A549 treated with Hydrocortisone at 1 μM for 4 hours (cell line): ENCODE data around the gene CAMP. TPM values are rescaled to one million over a fixed set of nuclear protein-coding genes. Genes with fewer than 3 reads are reported as not detected.

Source experiments
- total RNA-seq: library from RNA; stranded (reverse); fragments of 200-300 nt; extraction: Qiagen RNA extraction; gene quantifications from 5 replicates; pipeline ENCODE4 v1.2.3, GENCODE V29; 2022

Gene CAMP, protein sequence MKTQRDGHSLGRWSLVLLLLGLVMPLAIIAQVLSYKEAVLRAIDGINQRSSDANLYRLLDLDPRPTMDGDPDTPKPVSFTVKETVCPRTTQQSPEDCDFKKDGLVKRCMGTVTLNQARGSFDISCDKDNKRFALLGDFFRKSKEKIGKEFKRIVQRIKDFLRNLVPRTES
- 0.20 TPM in 1 of 5 replicates, not detected in the others for total RNA-seq

DNA sequence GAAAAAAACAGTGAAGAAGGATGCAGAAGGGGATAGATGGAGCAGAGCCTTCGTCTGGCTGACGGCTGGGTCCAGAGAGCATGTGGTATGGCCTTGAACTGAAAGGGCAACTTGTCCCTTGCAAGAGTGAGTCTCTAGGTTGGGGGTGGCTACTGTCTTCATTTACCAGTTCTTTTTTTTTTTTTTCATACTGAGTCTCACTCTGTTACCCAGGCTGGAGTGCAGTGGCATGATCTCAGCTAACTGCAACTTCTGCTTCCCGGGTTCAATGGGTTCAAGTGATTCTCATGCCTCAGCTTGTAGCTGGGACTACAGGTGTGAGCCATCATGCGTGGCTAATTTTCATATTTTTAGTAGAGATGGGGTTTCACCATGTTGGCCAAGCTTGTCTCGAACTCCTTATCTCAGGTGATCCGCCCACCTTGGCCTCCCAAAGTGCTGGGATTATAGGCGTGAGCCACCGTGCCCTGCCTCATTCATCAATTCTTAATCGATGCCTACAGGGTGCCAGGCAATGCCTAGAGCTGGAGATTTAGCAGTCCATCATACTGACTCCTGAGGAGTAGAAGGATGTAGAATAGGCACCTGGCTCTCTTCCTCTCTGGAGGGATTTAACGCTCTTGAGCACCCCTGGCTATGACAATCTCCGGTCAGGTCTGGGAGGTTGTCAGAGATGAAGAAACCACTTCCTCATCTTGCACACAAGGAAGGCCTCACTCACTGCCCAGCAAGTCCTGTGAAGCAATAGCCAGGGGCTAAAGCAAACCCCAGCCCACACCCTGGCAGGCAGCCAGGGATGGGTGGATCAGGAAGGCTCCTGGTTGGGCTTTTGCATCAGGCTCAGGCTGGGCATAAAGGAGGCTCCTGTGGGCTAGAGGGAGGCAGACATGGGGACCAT lies at the start of gene CAMP:
CAMP (plus strand) TSS at position 880 of the 898 bp plus-strand sequence; CDS start at position 897, 17 bp downstream.

DNA sequence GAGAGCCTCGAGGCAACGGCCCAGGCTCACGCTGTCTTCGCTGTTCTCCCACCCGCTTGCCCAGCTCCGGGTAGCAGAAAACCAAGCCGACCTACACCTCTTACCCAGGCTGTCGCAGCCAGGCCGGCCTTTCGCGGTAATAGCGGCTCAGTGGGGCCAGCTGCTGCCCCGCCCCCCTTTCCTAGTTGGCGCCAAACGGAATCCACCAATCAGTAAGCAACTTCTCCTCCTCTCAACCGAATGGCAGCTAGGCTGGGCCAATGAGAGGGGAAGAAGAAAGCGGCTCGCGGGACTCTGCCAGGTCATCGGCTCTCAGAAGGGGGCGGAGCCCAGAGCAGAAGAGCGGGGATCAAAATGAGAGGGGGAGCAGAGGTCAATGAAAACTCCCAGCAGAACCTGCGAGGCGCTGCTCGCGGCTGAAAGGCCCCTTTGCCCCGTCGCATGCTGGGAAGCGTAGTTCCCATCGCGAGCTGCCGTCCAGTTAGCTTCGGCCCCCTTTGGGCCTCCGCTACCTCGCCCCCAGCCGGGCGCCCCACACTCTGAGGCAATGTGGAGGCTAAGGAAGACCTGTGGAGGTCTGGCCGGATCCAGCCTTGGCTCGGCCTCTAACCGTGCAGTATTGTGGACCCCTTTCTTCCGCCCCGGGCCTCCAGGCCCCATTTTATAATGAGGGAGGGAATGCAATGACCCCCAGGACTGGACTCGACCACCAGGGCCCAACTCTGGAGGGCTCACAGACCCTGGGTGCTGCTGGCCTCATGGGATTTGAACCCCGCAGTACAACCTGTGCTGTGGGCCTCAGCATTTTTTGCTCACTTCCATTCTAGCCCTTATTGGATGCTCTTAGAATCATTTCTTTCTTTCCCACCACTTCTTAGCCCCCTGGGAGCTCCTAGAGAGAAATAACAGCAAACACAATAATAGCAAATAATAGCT lies 34.8 kb upstream of the CAMP start, which contains the start of gene CDC25A:
CDC25A (minus strand) TSS at position 152 of the 936 bp plus-strand sequence. CDS start 470 bp downstream, outside the sequence.

Other genes with a start within 250 kb of the CAMP start
- gene MAP4, start 207.1 kb upstream of the CAMP start, total RNA-seq: 90.3 to 112 TPM (median 98.9 TPM) in 5 replicates
- 8.5 to 10.3 TPM (median 9.3 TPM) in 5 replicates for gene CDC25A, start 35.1 kb upstream of the CAMP start, total RNA-seq
- 2.2 to 3.0 TPM (median 2.3 TPM) in 5 replicates for gene ZNF589, start 17.6 kb downstream of the CAMP start, total RNA-seq
- 21.6 to 29.3 TPM (median 24.4 TPM) in 5 replicates for gene NME6, start 77.9 kb downstream of the CAMP start, total RNA-seq
- not detected in 5 replicates for gene SPINK8, start 110.2 kb downstream of the CAMP start, total RNA-seq
- gene FBXW12, start 148.7 kb downstream of the CAMP start, total RNA-seq: not detected in 5 replicates
- 15.3 to 19.1 TPM (median 16.0 TPM) in 5 replicates for gene PLXNB1, start 206.6 kb downstream of the CAMP start, total RNA-seq
- gene CCDC51, start 216.6 kb downstream of the CAMP start, total RNA-seq: 24.4 to 29.5 TPM (median 27.7 TPM) in 5 replicates
- gene TMA7, start 216.8 kb downstream of the CAMP start, total RNA-seq: 258 to 318 TPM (median 277 TPM) in 5 replicates
- gene ATRIP, start 223.2 kb downstream of the CAMP start, total RNA-seq: 8.6 to 10.4 TPM (median 9.2 TPM) in 5 replicates